HEK293 (cell line): Measurements from ENCODE around the gene MTR.

ENCODE experiments used
- CTCF ChIA-PET: fragments of 350-600 bp; formaldehyde crosslinking; extraction: SDS; loops from one replicate; lab custom pipeline; 2021; ENCODE audit warnings: antibody characterized with exemption; lab: Yijun Ruan, JAX
- POLR2A ChIA-PET: fragments of 300-600 bp; formaldehyde crosslinking; extraction: SDS; loops from one replicate; lab custom pipeline; 2020; ENCODE audit warnings: antibody characterized with exemption, inconsistent platforms; lab: Yijun Ruan, JAX
- H3K27ac ChIP-seq: fragments of 200-500 bp; sonication (Bioruptor generic); 2 replicates; pipeline ENCODE4 v1.5.1; 2014; ENCODE audit warnings: low read depth, low read length, control low read depth, inconsistent platforms; ENCODE audit errors: extremely low read depth
- H3K36me3 ChIP-seq, 2 experiments: fragments of 200-500 bp in 1 of 2; sonication (Bioruptor generic) in 1 of 2; 1 replicate in 1 of 2; 2 replicates in 1 of 2; pipeline ENCODE4 v1.5.1; 2014 to 2017; ENCODE audit warnings: inconsistent platforms in 2 of 2, low read length in 2 of 2; ENCODE audit not compliant: control insufficient read depth in 2 of 2, insufficient read depth in 1 of 2
- H3K4me1 ChIP-seq: fragments of 200-500 bp; sonication (Bioruptor generic); 2 replicates; pipeline ENCODE4 v1.5.1; 2014; ENCODE audit warnings: mild to moderate bottlenecking, low read length, inconsistent platforms; ENCODE audit not compliant: control insufficient read depth, insufficient read depth
- H3K4me3 ChIP-seq: 2 replicates; pipeline ENCODE4 v1.5.1; 2011; ENCODE audit warnings: low read depth, mild to moderate bottlenecking, control low read depth, low read length, moderate library complexity
- H3K9me3 ChIP-seq: fragments of 200-500 bp; sonication (Bioruptor generic); 2 replicates; pipeline ENCODE4 v1.5.1; 2014; ENCODE audit warnings: low read depth, low read length, inconsistent platforms; ENCODE audit not compliant: control insufficient read depth, insufficient read depth
- ZFP41 ChIP-seq: fragments of 450-650 bp; formaldehyde crosslinking; IDR thresholded peaks from 2 replicates; pipeline ENCODE4 v1.5.1; 2016; ENCODE audit warnings: missing biosample characterization, missing genetic modification characterization, borderline replicate concordance
- ZNF416 ChIP-seq: fragments of 450-650 bp; formaldehyde crosslinking; IDR thresholded peaks from 2 replicates; pipeline ENCODE4 v1.5.1; 2016; ENCODE audit warnings: missing biosample characterization, missing genetic modification characterization
- ZNF521 ChIP-seq: fragments of 450-650 bp; formaldehyde crosslinking; IDR thresholded peaks from 2 replicates; pipeline ENCODE4 v1.5.1; 2017; ENCODE audit warnings: missing biosample characterization, mild to moderate bottlenecking, missing genetic modification characterization
- ZNF600 ChIP-seq: fragments of 450-650 bp; formaldehyde crosslinking; IDR thresholded peaks from 2 replicates; pipeline ENCODE4 v1.5.1; 2016; ENCODE audit warnings: missing biosample characterization, missing genetic modification characterization
- ZNF623 ChIP-seq: fragments of 450-650 bp; formaldehyde crosslinking; IDR thresholded peaks from 2 replicates; pipeline ENCODE4 v1.5.1; 2016; ENCODE audit warnings: missing biosample characterization, missing genetic modification characterization
- ZXDB ChIP-seq: fragments of 450-650 bp; formaldehyde crosslinking; IDR thresholded peaks from 2 replicates; pipeline ENCODE4 v1.5.1; 2016; ENCODE audit warnings: missing biosample characterization, missing genetic modification characterization
- TF ChIP-seq, protein P1 (sequence below): fragments of 450-650 bp; formaldehyde crosslinking; IDR thresholded peaks from 2 replicates; pipeline ENCODE4 v1.5.1; 2016; ENCODE audit warnings: missing biosample characterization, missing genetic modification characterization
- TF ChIP-seq, protein P2 (sequence below): fragments of 450-650 bp; formaldehyde crosslinking; IDR thresholded peaks from 2 replicates; pipeline ENCODE4 v1.5.1; 2017; ENCODE audit warnings: missing biosample characterization, missing genetic modification characterization
- TF ChIP-seq, protein P3 (sequence below): IDR thresholded peaks from 2 replicates; pipeline ENCODE4 v1.6.1; 2011; ENCODE audit warnings: mild to moderate bottlenecking, low read depth, low read length, borderline replicate concordance
- TF ChIP-seq, protein P4 (sequence below): fragments of 450-650 bp; formaldehyde crosslinking; IDR thresholded peaks from 2 replicates; pipeline ENCODE4 v1.5.1; 2016; ENCODE audit warnings: missing biosample characterization, missing genetic modification characterization
- TF ChIP-seq, protein P5 (sequence below): fragments of 450-650 bp; formaldehyde crosslinking; IDR thresholded peaks from 2 replicates; pipeline ENCODE4; 2016; ENCODE audit warnings: missing biosample characterization, missing genetic modification characterization
- TF ChIP-seq, protein P6 (sequence below): fragments of 450-650 bp; formaldehyde crosslinking; IDR thresholded peaks from 2 replicates; pipeline ENCODE4 v1.5.1; 2016; ENCODE audit warnings: missing biosample characterization, missing genetic modification characterization

Gene MTR

DNA sequence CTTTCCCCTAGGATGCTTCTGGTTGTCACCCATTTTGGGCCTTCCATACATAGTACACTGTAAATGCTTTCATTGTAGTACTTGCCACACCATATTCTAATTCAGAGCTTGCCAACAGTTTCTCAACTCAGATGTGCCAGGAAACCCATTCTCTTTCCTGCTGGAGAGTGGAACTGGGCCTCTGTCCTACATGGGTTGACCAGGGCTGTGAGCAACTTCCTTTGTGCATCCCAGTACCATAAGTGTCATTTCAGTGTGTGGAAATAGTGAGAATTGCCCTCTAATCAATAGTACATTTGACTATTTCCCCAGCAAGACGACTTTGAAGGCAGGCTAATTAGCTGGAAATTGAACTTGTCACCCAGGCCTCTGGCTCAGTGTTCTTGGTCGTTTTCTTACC lies 74.8 kb downstream of the MTR start:
- no peak overlapping the region for H3K27ac ChIP-seq
- TF ChIP-seq, protein P1, sequence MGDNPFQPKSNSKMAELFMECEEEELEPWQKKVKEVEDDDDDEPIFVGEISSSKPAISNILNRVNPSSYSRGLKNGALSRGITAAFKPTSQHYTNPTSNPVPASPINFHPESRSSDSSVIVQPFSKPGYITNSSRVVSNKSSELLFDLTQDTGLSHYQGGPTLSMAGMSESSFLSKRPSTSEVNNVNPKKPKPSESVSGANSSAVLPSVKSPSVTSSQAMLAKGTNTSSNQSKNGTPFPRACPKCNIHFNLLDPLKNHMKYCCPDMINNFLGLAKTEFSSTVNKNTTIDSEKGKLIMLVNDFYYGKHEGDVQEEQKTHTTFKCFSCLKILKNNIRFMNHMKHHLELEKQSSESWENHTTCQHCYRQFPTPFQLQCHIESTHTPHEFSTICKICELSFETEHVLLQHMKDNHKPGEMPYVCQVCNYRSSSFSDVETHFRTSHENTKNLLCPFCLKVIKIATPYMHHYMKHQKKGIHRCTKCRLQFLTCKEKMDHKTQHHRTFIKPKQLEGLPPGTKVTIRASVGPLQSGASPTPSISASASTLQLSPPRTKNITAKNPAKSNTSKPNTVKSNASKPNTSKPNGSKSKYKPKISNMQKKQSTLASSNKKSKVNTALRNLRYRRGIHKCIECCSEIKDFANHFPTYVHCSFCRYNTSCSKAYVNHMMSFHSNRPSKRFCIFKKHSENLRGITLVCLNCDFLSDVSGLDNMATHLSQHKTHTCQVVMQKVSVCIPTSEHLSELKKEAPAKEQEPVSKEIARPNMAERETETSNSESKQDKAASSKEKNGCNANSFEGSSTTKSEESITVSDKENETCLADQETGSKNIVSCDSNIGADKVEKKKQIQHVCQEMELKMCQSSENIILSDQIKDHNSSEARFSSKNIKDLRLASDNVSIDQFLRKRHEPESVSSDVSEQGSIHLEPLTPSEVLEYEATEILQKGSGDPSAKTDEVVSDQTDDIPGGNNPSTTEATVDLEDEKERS (tag by site-specific recombination), result no peak
- TF ChIP-seq ZNF623 (tag by site-specific recombination) (no peak), ZNF416 (tag by site-specific recombination) (no peak), ZFP41 (tag by site-specific recombination) (no peak), ZNF600 (tag by site-specific recombination) (no peak), ZNF521 (no peak)
- TF ChIP-seq, protein P2, sequence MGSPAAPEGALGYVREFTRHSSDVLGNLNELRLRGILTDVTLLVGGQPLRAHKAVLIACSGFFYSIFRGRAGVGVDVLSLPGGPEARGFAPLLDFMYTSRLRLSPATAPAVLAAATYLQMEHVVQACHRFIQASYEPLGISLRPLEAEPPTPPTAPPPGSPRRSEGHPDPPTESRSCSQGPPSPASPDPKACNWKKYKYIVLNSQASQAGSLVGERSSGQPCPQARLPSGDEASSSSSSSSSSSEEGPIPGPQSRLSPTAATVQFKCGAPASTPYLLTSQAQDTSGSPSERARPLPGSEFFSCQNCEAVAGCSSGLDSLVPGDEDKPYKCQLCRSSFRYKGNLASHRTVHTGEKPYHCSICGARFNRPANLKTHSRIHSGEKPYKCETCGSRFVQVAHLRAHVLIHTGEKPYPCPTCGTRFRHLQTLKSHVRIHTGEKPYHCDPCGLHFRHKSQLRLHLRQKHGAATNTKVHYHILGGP (tag by site-specific recombination), result no peak
- TF ChIP-seq, protein P3, sequence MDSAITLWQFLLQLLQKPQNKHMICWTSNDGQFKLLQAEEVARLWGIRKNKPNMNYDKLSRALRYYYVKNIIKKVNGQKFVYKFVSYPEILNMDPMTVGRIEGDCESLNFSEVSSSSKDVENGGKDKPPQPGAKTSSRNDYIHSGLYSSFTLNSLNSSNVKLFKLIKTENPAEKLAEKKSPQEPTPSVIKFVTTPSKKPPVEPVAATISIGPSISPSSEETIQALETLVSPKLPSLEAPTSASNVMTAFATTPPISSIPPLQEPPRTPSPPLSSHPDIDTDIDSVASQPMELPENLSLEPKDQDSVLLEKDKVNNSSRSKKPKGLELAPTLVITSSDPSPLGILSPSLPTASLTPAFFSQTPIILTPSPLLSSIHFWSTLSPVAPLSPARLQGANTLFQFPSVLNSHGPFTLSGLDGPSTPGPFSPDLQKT, result no peak
- TF ChIP-seq, protein P4, sequence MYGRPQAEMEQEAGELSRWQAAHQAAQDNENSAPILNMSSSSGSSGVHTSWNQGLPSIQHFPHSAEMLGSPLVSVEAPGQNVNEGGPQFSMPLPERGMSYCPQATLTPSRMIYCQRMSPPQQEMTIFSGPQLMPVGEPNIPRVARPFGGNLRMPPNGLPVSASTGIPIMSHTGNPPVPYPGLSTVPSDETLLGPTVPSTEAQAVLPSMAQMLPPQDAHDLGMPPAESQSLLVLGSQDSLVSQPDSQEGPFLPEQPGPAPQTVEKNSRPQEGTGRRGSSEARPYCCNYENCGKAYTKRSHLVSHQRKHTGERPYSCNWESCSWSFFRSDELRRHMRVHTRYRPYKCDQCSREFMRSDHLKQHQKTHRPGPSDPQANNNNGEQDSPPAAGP (tag by site-specific recombination), result no peak
- TF ChIP-seq, protein P5, sequence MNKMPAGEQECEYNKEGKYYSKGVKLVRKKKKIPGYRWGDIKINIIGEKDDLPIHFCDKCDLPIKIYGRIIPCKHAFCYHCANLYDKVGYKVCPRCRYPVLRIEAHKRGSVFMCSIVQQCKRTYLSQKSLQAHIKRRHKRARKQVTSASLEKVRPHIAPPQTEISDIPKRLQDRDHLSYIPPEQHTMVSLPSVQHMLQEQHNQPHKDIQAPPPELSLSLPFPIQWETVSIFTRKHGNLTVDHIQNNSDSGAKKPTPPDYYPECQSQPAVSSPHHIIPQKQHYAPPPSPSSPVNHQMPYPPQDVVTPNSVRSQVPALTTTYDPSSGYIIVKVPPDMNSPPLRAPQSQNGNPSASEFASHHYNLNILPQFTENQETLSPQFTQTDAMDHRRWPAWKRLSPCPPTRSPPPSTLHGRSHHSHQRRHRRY, result no peak
- TF ChIP-seq, protein P6, sequence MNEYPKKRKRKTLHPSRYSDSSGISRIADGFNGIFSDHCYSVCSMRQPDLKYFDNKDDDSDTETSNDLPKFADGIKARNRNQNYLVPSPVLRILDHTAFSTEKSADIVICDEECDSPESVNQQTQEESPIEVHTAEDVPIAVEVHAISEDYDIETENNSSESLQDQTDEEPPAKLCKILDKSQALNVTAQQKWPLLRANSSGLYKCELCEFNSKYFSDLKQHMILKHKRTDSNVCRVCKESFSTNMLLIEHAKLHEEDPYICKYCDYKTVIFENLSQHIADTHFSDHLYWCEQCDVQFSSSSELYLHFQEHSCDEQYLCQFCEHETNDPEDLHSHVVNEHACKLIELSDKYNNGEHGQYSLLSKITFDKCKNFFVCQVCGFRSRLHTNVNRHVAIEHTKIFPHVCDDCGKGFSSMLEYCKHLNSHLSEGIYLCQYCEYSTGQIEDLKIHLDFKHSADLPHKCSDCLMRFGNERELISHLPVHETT, result no peak

DNA sequence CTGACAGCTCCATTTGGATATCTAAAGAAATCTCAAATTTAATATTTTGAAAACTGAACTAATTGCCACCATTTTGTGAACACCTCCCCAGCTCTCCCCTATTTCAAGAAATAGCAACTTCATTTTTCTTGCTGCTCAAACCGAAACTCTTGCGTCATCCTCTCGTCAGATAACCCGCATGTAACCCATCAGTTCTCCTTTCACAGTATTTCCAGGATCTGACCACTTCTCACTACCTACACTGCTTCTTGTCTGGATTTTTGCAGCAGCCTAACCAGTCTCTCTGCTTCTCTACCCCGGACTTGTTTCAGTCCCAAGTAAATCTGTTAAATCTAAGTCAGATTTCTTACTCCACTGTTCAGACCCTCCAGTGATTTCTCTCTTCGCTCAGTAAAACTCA lies 75.6 kb downstream of the MTR start:
- no peaks in the 10 kb centered on the region for H3K9me3 ChIP-seq
- no peaks in the 10 kb centered on the region for H3K4me1 ChIP-seq
- H3K4me3 ChIP-seq, result no peak overlapping the region
- no peak for TF ChIP-seq ZXDB (tag by site-specific recombination)
- CTCF ChIA-PET, result interaction anchor here (0.9 to 3.5 kb wide), 4 partner anchors 112 to 265 kb away, joined by 3 to 18 read pairs (median 4); no protein-coding TSS in a partner anchor
- POLR2A ChIA-PET, result no interaction called here
- peaks cover 20 to 58% of the 10 kb centered on the region in 2 experiments for H3K36me3 ChIP-seq
- H3K27ac ChIP-seq, result no peak overlapping the region

More for the DNA sequence above, 74.8 kb downstream of the MTR start:
- H3K4me3 ChIP-seq, result no peak overlapping the region
- ChIA-PET CTCF (interaction anchor here (0.6 to 3.5 kb wide), 14 partner anchors 8 to 1371 kb away, joined by 3 to 18 read pairs (median 4); no protein-coding TSS in a partner anchor), POLR2A (no interaction called here)
- H3K4me1 ChIP-seq, result no peaks in the 10 kb centered on the region
- H3K9me3 ChIP-seq, result no peaks in the 10 kb centered on the region
- H3K36me3 ChIP-seq, result peaks cover 23 to 56% of the 10 kb centered on the region in 2 experiments
